Breast epithelium (tissue), 4 donors: ENCODE data around the gene ITPR2. TPM values are rescaled to one million over a fixed set of nuclear protein-coding genes. Genes with fewer than 3 reads are reported as not detected.

Source experiments
- DNase-seq, 2 donors: peaks; one replicate each; pipeline ENCODE4 v3.0.0-alpha.2; 2019; ENCODE audit warnings: low spot score in 2 of 2
- H3K27ac ChIP-seq, 2 donors: fragments of 200-600 bp; sonication (generic) in 1 of 2; one replicate each; pipeline ENCODE4 v1.5.1; 2016 to 2019; ENCODE audit warnings: mild to moderate bottlenecking in 1 of 2
- H3K27me3 ChIP-seq, 2 donors: fragments of 200-600 bp; sonication (generic) in 1 of 2; one replicate each; pipeline versions ENCODE4 v1.5.1 to v1.6.0; 2017 to 2019; ENCODE audit warnings: control low read depth in 1 of 2, mild to moderate bottlenecking in 1 of 2
- H3K36me3 ChIP-seq: fragments of 200-600 bp; one replicate; pipeline ENCODE4 v1.5.1; 2019
- H3K4me1 ChIP-seq, 2 donors: fragments of 200-600 bp; sonication (generic); one replicate each; pipeline ENCODE4 v1.5.1; 2016 to 2019; ENCODE audit warnings: control low read depth in 1 of 2
- H3K4me3 ChIP-seq, 3 donors: fragments of 200-600 bp; sonication (generic); 1 replicate in 2 of 3; 2 replicates in 1 of 3; pipeline ENCODE4 v1.5.1; 2016 to 2019; ENCODE audit warnings: mild to moderate bottlenecking in 3 of 3, moderate library complexity in 2 of 3
- H3K9me3 ChIP-seq, 2 donors: fragments of 200-600 bp; sonication (generic) in 1 of 2; one replicate each; pipeline ENCODE4 v1.5.1; 2016 to 2019; ENCODE audit warnings: control low read depth in 1 of 2
- POLR2A ChIP-seq: fragments of 450-650 bp; IDR thresholded peaks from one replicate; pipeline ENCODE4 v1.6.1; 2016; ENCODE audit warnings: antibody characterized with exemption, mild to moderate bottlenecking, moderate library complexity
- POLR2AphosphoS5 ChIP-seq, 3 donors: sonication (generic); formaldehyde crosslinking; IDR thresholded peaks; one replicate each; pipeline ENCODE4 v1.6.1; 2017; ENCODE audit warnings: antibody characterized with exemption in 3 of 3
- intact Hi-C: fragments of 100-400 bp; cut with DNase I; formaldehyde crosslinking; loops from one replicate; pipeline ENCODE4 v1.15.1; 2023; ENCODE audit warnings: low total_unique reads
- total RNA-seq, 3 donors: library from RNA; depleted of rRNA; stranded (reverse); fragments of >200 nt; gene quantifications; one replicate each; pipeline ENCODE4 v1.1.0, GENCODE V29; 2016
- TF ChIP-seq, protein P1 (sequence below), 3 donors: fragments of 450-650 bp; IDR thresholded peaks; one replicate each; pipeline ENCODE4 v1.5.1; 2016 to 2017; ENCODE audit warnings: antibody characterized with exemption in 3 of 3, mild to moderate bottlenecking in 3 of 3, moderate library complexity in 3 of 3

The ITPR2 gene
- total RNA-seq, 3 donors from 2014 or later: 47.2 to 95.0 (median 66.5) TPM

DNA sequence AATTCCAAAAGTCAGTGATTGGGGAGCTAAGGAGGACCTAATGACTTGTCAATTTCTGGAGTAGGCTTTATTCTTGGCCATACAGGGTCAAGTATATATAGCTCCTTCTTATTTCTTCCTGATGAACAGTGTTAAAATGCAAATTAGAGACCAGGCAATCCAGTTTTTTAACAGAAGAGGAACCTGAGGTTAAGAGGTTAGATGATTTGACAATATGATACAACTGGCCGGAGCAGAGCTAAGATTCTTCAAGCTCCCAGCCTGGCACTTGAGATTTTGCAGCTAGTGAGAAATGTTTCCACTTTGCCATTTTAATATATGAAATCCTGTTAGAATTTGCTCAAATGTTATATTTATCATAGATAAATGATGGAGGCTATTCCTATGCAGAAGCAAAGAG lies 433.6 kb downstream of the ITPR2 start:
- no peak for DNase-seq
- TF ChIP-seq, protein P1, sequence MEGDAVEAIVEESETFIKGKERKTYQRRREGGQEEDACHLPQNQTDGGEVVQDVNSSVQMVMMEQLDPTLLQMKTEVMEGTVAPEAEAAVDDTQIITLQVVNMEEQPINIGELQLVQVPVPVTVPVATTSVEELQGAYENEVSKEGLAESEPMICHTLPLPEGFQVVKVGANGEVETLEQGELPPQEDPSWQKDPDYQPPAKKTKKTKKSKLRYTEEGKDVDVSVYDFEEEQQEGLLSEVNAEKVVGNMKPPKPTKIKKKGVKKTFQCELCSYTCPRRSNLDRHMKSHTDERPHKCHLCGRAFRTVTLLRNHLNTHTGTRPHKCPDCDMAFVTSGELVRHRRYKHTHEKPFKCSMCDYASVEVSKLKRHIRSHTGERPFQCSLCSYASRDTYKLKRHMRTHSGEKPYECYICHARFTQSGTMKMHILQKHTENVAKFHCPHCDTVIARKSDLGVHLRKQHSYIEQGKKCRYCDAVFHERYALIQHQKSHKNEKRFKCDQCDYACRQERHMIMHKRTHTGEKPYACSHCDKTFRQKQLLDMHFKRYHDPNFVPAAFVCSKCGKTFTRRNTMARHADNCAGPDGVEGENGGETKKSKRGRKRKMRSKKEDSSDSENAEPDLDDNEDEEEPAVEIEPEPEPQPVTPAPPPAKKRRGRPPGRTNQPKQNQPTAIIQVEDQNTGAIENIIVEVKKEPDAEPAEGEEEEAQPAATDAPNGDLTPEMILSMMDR (IDR thresholded peaks at IDR 0.05): no peak
- TF ChIP-seq POLR2AphosphoS5 (IDR thresholded peaks at IDR 0.05) (no peak), POLR2A (no peak)
- Histone ChIP-seq H3K4me3 (no peak overlapping the region), H3K36me3 (no peaks in the 10 kb centered on the region), H3K4me1 (no peaks in the 10 kb centered on the region), H3K27me3 (no peaks in the 10 kb centered on the region), H3K27ac (no peak overlapping the region), H3K9me3 (no peaks in the 10 kb centered on the region)
- intact Hi-C loops: no loop called here

GRCh38 chr12:26396402-26396801 lies 436.6 kb downstream of the ITPR2 start:
- H3K4me3 ChIP-seq: no peak overlapping the region
- intact Hi-C loops: no loop called here

GRCh38 chr12:26389343-26389742 lies 443.7 kb downstream of the ITPR2 start:
- DNase-seq: no peak
- intact Hi-C loops: no loop called here

More at GRCh38 chr12:26396402-26396801, 436.6 kb downstream of the ITPR2 start:
- no peak for DNase-seq
- H3K4me1 ChIP-seq: no peaks in the 10 kb centered on the region
- H3K9me3 ChIP-seq: no peaks in the 10 kb centered on the region
- no peak overlapping the region for H3K27ac ChIP-seq
- TF ChIP-seq, protein P1 (IDR thresholded peaks at IDR 0.05): no peak
- TF ChIP-seq POLR2AphosphoS5 (IDR thresholded peaks at IDR 0.05) (no peak), POLR2A (no peak)
- no peaks in the 10 kb centered on the region for H3K27me3 ChIP-seq
- H3K36me3 ChIP-seq: no peaks in the 10 kb centered on the region

GRCh38 chr12:26384536-26384935 lies 448.5 kb downstream of the ITPR2 start:
- intact Hi-C loops: no loop called here
- TF ChIP-seq, protein P1 (IDR thresholded peaks at IDR 0.05): no peak

More at GRCh38 chr12:26389343-26389742, 443.7 kb downstream of the ITPR2 start:
- Histone ChIP-seq H3K4me3 (no peak overlapping the region), H3K27ac (no peak overlapping the region), H3K27me3 (no peaks in the 10 kb centered on the region), H3K4me1 (no peaks in the 10 kb centered on the region), H3K36me3 (no peaks in the 10 kb centered on the region), H3K9me3 (no peaks in the 10 kb centered on the region)
- no peak for TF ChIP-seq POLR2A
- TF ChIP-seq, protein P1 (IDR thresholded peaks at IDR 0.05): no peak
- TF ChIP-seq POLR2AphosphoS5 (IDR thresholded peaks at IDR 0.05): no peak

GRCh38 chr12:26383041-26383440 lies 450.0 kb downstream of the ITPR2 start:
- Histone ChIP-seq H3K27me3 (no peaks in the 10 kb centered on the region), H3K4me1 (no peaks in the 10 kb centered on the region), H3K27ac (no peak overlapping the region), H3K4me3 (no peak overlapping the region), H3K36me3 (no peaks in the 10 kb centered on the region), H3K9me3 (no peaks in the 10 kb centered on the region)
- intact Hi-C loops: no loop called here
- TF ChIP-seq, protein P1 (IDR thresholded peaks at IDR 0.05): no peak
- TF ChIP-seq POLR2AphosphoS5 (IDR thresholded peaks at IDR 0.05): no peak
- TF ChIP-seq POLR2A: no peak
- DNase-seq: no peak

More at GRCh38 chr12:26384536-26384935, 448.5 kb downstream of the ITPR2 start:
- H3K27me3 ChIP-seq: no peaks in the 10 kb centered on the region
- no peak overlapping the region for H3K27ac ChIP-seq
- no peaks in the 10 kb centered on the region for H3K9me3 ChIP-seq
- no peaks in the 10 kb centered on the region for H3K4me1 ChIP-seq
- no peak for DNase-seq
- no peaks in the 10 kb centered on the region for H3K36me3 ChIP-seq
- no peak overlapping the region for H3K4me3 ChIP-seq
